ENCODE measurements around the gene OPCML. TPM values are rescaled to one million over a fixed set of nuclear protein-coding genes. Genes with fewer than 3 reads are reported as not detected.

The OPCML gene
- total RNA-seq, 1 experiment from 2014 or later, result 0.13 TPM

DNA sequence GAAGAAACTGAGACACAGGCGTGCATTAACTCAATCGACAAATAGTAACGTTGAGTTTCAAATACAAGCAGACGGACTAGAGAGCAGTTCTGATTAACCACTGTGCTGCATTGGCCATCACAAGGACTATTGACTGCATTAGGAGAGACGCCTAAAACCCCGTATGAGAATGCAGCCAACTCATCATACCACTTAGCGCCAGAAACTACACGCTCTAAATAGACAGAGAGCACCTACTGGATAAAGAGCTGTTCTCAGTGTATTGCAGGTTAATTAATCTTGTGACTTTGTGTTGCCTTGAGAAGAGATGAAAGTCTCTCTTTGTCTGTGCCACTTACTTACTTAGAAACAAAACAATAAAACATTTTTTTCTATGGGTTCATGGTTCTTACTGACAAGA is 484.0 kb downstream of the OPCML start:
- no peak for TF ChIP-seq EZH2 (IDR thresholded peaks at IDR 0.05; ENCODE audit: borderline replicate concordance, low read depth, low read length, poor library complexity, severe bottlenecking)
- TF ChIP-seq, protein P1, sequence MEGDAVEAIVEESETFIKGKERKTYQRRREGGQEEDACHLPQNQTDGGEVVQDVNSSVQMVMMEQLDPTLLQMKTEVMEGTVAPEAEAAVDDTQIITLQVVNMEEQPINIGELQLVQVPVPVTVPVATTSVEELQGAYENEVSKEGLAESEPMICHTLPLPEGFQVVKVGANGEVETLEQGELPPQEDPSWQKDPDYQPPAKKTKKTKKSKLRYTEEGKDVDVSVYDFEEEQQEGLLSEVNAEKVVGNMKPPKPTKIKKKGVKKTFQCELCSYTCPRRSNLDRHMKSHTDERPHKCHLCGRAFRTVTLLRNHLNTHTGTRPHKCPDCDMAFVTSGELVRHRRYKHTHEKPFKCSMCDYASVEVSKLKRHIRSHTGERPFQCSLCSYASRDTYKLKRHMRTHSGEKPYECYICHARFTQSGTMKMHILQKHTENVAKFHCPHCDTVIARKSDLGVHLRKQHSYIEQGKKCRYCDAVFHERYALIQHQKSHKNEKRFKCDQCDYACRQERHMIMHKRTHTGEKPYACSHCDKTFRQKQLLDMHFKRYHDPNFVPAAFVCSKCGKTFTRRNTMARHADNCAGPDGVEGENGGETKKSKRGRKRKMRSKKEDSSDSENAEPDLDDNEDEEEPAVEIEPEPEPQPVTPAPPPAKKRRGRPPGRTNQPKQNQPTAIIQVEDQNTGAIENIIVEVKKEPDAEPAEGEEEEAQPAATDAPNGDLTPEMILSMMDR (conservative IDR thresholded peaks at IDR 0.05; ENCODE audit: low read depth, low read length), result no peak
- Histone ChIP-seq H3K36me3 (ENCODE audit: insufficient read depth, low read length, poor library complexity, severe bottlenecking) (no peaks in the 10 kb centered on the region), H3K27ac (ENCODE audit: low read depth, low read length, poor library complexity, severe bottlenecking) (no peak overlapping the region), H3K9me3 (ENCODE audit: low read depth, low read length, poor library complexity, severe bottlenecking) (no peaks in the 10 kb centered on the region), H3K27me3 (replicated peaks; ENCODE audit: insufficient read depth, low read depth, low read length, poor library complexity) (peaks cover 28% of the 10 kb centered on the region), H3K4me1 (ENCODE audit: insufficient read depth, low read length, poor library complexity, severe bottlenecking) (peaks cover 6% of the 10 kb centered on the region), H3K4me3 (ENCODE audit: low read depth, low read length, poor library complexity, severe bottlenecking) (no peak overlapping the region)
- intact Hi-C loops (cut with micrococcal nuclease; ENCODE audit: unreplicated experiment), result no loop called here
- ChIA-PET CTCF (no interaction called here), POLR2A (ENCODE audit: low non-redundant PET) (no interaction called here)
- DNase-seq (ENCODE audit: low spot score), result no peak
- no TSS peak for BruUV-seq (replicated peaks)

DNA sequence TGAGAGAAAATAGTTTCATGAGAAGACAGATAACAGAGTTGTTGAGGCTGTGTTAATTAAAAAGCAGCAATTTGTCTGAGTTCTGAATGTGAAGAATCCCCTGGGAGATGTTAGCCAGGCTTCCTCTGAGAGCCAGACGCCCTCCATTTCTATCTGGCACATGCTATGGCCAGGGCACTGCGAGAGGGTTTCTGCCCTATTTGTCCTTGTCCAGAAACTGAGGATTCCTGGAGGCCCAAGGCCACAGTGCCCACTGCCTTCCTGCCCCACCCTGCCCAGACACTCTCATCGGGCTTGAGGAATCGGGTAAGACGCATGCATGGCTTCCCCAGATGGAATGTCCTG is 484.6 kb downstream of the OPCML start:
- intact Hi-C loops (cut with micrococcal nuclease; ENCODE audit: unreplicated experiment), result no loop called here
- Histone ChIP-seq H3K4me3 (ENCODE audit: low read depth, low read length, poor library complexity, severe bottlenecking) (no peak overlapping the region), H3K27me3 (replicated peaks; ENCODE audit: insufficient read depth, low read depth, low read length, poor library complexity) (peaks cover 28% of the 10 kb centered on the region), H3K4me1 (ENCODE audit: insufficient read depth, low read length, poor library complexity, severe bottlenecking) (peaks cover 6% of the 10 kb centered on the region), H3K27ac (ENCODE audit: low read depth, low read length, poor library complexity, severe bottlenecking) (no peak overlapping the region), H3K9me3 (ENCODE audit: low read depth, low read length, poor library complexity, severe bottlenecking) (no peaks in the 10 kb centered on the region), H3K36me3 (ENCODE audit: insufficient read depth, low read length, poor library complexity, severe bottlenecking) (no peaks in the 10 kb centered on the region)
- BruUV-seq (replicated peaks), result no TSS peak
- POLR2A ChIA-PET (ENCODE audit: low non-redundant PET), result no interaction called here
- no peak for DNase-seq (ENCODE audit: low spot score)
- no peak for TF ChIP-seq EZH2 (IDR thresholded peaks at IDR 0.05; ENCODE audit: borderline replicate concordance, low read depth, low read length, poor library complexity, severe bottlenecking)
- TF ChIP-seq, protein P1 (conservative IDR thresholded peaks at IDR 0.05; ENCODE audit: low read depth, low read length), result no peak
- CTCF ChIA-PET, result no interaction called here

DNA sequence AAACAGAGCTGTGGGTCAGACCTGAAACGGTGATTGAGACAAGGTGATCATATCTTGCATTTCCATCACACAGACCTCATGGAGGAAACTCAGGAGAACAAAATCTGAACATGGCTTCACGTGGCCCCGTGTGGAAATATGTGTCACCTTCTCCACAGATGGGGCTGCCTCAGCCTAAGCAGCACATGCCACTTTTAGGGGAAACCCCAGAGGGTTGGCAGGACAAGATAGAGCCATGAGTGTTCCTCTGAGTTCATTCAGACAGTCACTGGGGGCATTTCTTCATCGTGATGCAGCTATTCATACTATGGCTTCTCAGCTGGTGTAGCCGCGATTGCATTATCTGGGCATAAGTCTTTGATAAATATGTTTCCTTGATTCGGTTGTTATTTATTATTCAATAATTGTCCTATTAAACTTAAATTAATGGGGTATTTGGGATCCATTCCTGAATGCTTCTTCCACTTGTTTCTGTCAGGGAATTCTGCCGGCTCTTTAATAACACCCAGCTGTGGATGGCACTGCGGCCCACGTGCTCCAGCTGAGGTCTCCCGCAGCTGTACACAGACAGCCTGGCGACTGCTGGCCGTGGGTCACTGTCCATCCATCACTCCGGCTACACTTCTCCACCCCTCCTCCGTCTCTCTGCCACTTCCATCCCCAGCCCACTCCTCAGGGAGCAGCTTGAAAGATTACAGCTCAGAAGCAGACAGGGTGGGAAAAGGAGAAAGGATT is 485.1 kb downstream of the OPCML start:
- intact Hi-C loops (cut with micrococcal nuclease; ENCODE audit: unreplicated experiment), result no loop called here
- no TSS peak for BruUV-seq (replicated peaks)
- no peak for TF ChIP-seq EZH2 (IDR thresholded peaks at IDR 0.05; ENCODE audit: borderline replicate concordance, low read depth, low read length, poor library complexity, severe bottlenecking)
- TF ChIP-seq, protein P1 (conservative IDR thresholded peaks at IDR 0.05; ENCODE audit: low read depth, low read length), result no peak
- no peak for DNase-seq (ENCODE audit: low spot score)
- H3K4me1 ChIP-seq (ENCODE audit: insufficient read depth, low read length, poor library complexity, severe bottlenecking), result peaks cover 6% of the 10 kb centered on the region
- H3K9me3 ChIP-seq (ENCODE audit: low read depth, low read length, poor library complexity, severe bottlenecking), result no peaks in the 10 kb centered on the region
- ChIA-PET POLR2A (ENCODE audit: low non-redundant PET) (no interaction called here), CTCF (no interaction called here)
- peaks cover 28% of the 10 kb centered on the region for H3K27me3 ChIP-seq (replicated peaks; ENCODE audit: insufficient read depth, low read depth, low read length, poor library complexity)
- no peak overlapping the region for H3K27ac ChIP-seq (ENCODE audit: low read depth, low read length, poor library complexity, severe bottlenecking)
- no peaks in the 10 kb centered on the region for H3K36me3 ChIP-seq (ENCODE audit: insufficient read depth, low read length, poor library complexity, severe bottlenecking)
- H3K4me3 ChIP-seq (ENCODE audit: low read depth, low read length, poor library complexity, severe bottlenecking), result no peak overlapping the region

Data from A673 (cell line).